Ecto neural progenitor cell (in vitro differentiated cells): ENCODE data around the gene USP3.

Experiments
- DNase-seq: peaks from one replicate; pipeline ENCODE4 v3.0.0-alpha.2; 2018; ENCODE audit warnings: low spot score

USP3 gene

GRCh38 chr15:63504247-63504978, at the start of gene USP3:
TSS of gene USP3 (plus strand) at chr15:63504593. CDS start at chr15:63504740, 147 bp downstream.
- DNase-seq, result peak; percentile 97

GRCh38 chr15:63456258-63456657, 48.1 kb upstream of the USP3 start:
- no peak for DNase-seq

- DNase-seq, result no peak
Measured at GRCh38 chr15:63457379-63457778, 47.0 kb upstream of the USP3 start.

DNA sequence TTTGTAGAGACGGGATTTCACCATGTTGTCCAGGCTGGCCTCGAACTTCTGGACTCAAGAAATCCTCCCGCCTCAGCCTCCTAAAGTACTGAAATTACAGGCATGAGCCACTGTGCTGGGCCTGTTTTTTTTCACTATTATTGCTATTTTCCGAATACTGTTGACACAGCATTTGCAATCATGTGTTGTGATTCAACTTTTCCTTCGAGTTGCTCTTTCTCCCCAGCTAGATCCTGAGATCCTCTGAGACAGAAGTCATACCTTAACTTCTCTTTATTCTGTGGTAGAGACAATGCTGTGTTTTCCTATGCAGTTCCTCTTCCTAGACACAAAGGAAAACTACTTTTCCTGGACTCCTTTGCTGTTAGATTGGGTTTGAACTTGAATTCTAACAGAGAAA, 46.4 kb upstream of the USP3 start:
- no peak for DNase-seq

DNA sequence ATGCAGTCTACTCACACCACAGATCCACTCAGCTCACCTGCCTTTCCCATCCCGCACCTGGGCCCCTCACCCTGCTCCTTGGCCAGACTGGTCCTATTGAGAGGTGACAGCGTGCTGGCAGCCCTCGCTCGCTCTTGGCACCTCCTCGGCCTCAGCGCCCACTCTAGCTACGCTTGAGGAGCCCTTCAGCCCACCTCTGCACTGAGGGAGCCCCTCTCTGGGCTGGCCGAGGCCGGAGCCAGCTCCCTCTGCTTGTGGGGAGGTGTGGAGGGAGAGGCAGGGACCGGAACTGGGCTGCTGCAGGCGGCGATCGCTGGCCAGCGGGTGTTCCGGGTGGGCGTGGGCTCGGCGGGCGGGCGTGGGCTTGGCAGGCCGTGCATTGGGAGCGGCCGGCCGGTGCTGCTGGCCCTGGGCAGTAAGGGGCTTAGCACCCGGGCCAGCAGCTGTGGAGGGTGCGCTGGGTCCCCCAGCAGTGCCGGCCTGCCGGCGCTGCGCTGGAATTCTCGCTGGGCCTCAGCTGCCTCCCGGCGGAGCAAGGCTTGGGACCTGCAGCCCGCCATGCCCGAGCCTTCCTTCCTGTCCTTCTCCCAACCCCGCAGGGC, 45.5 kb upstream of the USP3 start:
- DNase-seq, result no peak

DNA sequence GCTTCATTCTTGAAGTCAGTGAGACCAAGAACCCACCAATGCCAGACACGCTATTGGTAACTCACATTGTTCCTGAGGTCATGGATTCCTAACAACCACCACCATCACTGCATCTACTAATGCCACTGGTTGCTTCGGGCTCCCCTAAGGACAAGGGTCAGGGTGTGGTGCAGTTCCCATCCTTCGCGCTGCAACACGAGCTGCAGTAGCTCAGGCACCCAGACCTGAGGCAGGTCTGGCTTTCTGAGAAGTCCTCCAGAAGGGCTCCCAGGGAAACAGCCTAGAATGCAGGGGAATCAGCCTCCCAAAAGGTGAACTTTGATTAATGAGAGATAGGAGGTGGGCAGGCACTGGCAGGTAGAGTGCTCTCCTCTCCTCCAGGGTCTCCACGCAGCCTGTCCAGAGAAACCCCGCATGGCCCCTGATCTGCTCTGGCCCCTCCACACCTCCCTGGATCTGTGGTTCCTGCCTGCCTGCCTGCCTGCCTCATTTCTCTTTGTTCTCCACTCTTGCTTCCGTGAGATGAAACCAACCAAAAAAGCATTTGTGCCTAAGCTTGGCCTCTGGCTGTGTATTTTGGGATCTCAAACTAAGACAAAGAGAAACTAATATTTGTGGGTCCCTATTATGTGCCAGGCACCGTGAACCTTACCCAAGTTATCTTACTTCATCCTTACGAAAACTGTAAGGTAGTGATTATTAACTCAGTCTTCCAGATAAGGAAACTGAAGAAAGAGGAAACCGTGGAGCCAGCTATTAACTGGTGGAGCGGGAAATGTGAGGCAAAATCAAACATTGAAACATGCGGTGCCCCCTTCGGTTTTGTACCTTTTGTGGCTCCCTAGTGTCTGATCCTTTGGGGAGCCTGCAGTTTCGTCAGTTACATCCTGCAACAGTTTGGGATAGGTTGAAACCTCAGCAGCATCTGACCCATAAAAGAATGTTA, 43.9 kb upstream of the USP3 start:
- DNase-seq, result no peak

DNA sequence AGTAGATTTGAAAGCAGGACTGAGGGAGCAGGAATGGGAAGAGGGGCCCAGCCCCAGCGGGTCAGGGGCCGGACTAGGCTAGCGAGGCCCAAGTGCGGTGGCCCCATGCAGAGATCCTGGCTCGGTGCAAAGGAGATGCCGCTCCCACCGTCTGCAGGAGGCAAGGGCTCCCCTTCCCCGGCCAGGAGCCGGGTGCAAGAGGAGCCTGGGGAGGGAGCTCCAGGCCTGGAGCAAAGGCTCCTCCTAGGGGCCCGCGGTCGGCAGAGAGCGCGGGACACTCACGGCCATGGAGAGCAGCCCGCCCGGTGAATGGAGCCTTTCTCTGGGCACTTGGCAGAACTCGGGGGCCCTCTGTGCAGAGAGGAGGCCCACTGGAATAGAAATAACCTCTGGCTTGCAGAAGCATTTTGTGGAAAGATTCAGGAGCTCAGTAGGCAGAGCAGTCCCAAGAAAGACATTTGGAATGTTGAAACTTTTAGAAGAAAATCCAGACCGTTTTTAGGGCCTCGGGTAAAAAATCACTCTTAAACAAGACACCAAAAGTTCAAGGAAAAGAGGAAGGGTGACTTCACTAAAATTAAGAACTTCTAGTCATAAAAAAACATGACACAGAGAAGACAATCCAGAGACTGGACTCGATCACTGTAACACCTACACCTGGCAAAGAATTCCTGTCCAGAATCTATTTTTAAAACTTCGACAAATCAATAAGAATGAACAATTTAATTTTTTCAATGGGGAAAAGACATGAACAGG, 43.0 kb upstream of the USP3 start:
- DNase-seq, result peak; percentile 67

DNA sequence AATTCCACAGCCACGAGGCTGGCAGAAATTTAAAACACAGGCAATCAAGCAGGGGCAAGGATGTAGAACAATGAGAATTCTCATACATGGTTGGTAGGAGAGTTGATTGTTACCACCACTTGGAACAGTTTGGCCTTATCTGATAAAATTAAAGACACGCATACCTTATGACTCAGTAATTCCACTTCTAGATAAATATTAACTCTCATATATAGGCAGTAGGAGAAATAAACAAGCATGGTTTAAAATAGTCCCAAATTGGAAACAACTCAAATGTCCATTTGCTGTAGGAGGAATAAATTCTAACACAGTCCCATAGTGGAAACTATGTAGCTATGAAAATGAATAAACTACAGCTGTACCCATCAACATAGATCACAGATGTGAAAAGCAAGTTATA, 42.3 kb upstream of the USP3 start:
- no peak for DNase-seq

- DNase-seq, result no peak
Measured at GRCh38 chr15:63463036-63463435, 41.4 kb upstream of the USP3 start.

- no peak for DNase-seq
Measured at GRCh38 chr15:63463793-63464192, 40.6 kb upstream of the USP3 start.

GRCh38 chr15:63465104-63465503, 39.3 kb upstream of the USP3 start:
- DNase-seq, result no peak

DNA sequence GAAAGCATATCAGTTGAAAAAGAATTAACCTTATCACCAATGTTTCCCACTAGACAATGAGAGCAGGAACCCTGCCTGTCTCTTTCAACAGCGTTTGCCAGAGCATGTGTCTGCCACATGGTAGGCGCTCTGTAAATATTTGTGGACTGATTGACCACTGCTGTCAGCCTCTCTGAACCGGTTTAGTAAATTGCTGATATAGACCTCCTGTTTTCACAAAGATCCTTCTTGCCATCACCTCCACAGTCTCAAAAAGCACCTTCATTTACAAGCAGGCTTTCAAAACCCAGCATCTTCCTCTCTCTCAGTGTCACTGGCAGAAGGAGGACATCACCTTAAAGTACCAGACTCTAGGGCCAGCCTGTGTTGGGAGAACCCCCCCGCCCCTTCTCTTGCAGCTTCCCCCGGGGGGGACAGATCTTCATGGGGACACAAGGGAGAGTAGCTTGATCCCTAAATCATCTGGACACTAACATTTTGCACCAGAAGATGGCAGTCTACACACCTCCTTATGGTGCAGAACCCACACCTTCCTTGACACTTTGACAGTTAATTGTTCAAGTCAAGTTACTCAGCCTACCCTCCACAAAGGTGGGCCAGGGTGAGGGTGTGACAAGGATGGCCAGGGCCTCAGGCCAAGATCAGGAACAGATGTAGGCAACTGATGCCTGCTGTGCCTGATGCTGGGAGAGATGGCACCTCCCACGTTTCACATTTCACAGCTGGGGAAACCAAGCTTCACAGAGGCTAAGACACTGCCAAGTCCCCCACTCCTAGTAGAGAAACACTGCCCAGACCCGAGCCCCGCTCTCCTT, 37.8 kb upstream of the USP3 start:
- DNase-seq, result peak; percentile 58

GRCh38 chr15:63469190-63469589, 35.2 kb upstream of the USP3 start:
- no peak for DNase-seq

- no peak for DNase-seq
Measured at GRCh38 chr15:63469984-63470383, 34.4 kb upstream of the USP3 start.

- DNase-seq, result no peak
Measured at GRCh38 chr15:63473007-63473748, 31.2 kb upstream of the USP3 start.

DNA sequence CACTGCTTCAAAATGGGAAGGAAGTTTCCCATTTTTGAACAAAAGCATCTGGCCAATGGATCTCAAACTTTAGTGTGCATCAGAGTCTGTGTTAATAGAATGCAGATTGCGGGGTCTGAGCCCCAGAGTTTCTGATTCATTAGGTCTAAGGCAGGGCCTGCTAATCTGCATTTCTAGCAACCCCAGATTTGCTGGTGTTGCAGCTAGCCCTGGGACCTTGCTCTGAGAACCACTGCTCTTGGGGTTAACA, 30.7 kb upstream of the USP3 start:
- DNase-seq, result no peak

DNA sequence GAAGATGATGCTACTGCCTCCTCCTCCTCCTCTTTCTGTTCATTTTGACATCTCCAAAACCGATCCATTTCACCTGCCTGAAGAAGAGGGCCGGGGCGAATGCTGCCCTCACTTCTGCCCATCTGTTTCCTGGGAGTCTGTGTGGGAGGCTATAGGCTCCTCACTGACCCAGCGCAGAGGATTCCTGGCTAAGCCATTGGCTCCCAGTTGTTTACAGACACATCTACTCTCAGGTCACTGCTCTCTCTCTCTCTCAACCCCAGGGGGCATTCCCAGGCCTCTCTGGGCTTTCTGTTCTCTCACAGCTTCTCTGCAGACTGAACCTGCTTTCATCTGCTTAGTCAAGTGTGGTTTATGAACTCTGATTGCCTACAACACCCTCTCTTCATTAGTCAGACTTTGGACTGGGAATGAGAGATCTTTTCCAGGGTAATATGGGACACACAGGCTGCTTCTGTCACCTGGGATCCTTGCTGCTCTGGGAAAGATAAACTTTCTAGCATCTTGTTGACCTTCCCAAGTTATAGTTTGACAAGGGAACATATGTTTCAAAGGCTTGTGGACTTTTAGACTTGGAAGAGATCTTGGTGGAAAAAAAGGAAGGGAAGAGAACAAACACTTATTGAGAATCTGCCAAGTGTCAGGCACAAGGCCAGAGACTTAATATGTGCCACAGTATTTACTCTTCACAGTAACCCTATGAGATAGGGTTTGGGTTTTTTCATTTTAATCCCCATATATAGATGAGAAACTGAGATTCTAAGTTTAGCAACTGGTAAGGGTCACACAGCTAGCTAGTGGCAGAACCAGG, 30.2 kb upstream of the USP3 start:
- peak; percentile 67 for DNase-seq

- DNase-seq, result no peak
Measured at GRCh38 chr15:63474810-63475316, 29.5 kb upstream of the USP3 start.

DNA sequence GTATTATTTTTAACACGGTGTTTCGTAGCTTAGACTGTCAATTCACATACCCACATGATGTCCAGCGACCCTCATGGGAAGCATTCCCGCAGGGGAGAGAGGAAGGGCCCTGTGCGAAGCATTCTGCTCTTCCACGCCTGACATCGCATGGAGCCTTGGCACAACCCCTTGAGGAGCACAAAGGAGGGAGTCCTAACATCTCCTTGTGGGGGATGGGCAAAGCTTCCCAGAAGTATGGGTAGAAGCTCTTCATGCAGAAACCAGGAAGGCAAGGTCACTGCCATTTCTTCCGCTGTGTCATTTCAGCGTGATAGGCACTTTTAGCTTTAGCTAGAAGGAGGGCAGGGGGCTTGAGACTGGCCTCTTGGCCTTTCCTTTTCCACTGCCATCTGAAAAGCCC, 28.7 kb upstream of the USP3 start:
- no peak for DNase-seq

DNA sequence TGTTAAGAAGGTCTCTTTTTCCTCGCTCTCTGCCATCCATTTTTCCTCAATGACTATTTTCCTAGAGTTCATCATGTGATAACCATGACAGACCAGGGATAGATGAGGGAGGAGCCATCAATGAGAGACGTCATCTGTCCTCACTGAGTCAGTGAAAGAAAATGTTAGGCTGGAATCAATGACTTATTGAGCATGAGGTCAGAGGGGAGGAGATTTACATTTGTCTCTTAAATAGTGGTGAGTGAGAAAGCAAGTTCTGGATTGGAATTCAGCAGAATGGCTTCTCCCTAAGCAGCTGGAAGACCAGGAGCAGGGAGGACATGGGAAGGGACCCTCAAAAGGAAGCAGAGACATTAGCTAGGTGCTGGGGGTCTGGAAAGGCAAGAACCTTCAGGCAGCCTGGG, 28.2 kb upstream of the USP3 start:
- DNase-seq, result no peak
